Lower lobe of right lung (tissue), 2 donors: ENCODE measurements around the gene APCDD1L. TPM values are rescaled to one million over a fixed set of nuclear protein-coding genes. Genes with fewer than 3 reads are reported as not detected.
A peak's percentile ranks its signal among the peaks of the same experiment; 100 is the strongest.

Experiments used
- ATAC-seq, 2 donors: fragments of 200-7000 bp; cut with Tn5 transposase; one replicate each; pipeline ENCODE4 v1.9.1; 2020 to 2022; ENCODE audit warnings: mild to moderate bottlenecking in 2 of 2, moderate library complexity in 2 of 2
- DNase-seq: peaks from one replicate; pipeline ENCODE4 v3.0.0-alpha.2; 2020
- H3K27ac ChIP-seq: fragments of 200-600 bp; one replicate; pipeline ENCODE4 v1.8.0; 2022
- H3K27me3 ChIP-seq: fragments of 200-600 bp; one replicate; pipeline ENCODE4 v1.8.0; 2022; ENCODE audit warnings: low read depth
- H3K36me3 ChIP-seq: fragments of 200-600 bp; one replicate; pipeline ENCODE4 v1.8.0; 2022; ENCODE audit warnings: mild to moderate bottlenecking
- H3K4me1 ChIP-seq: fragments of 200-600 bp; one replicate; pipeline ENCODE4 v1.8.0; 2022
- H3K4me3 ChIP-seq: fragments of 200-600 bp; one replicate; pipeline ENCODE4 v1.8.0; 2022; ENCODE audit warnings: mild to moderate bottlenecking
- H3K9me3 ChIP-seq: fragments of 200-600 bp; one replicate; pipeline ENCODE4 v1.8.0; 2022
- CTCF ChIP-seq: fragments of 200-600 bp; IDR thresholded peaks from one replicate; pipeline ENCODE4 v1.8.0; 2022; ENCODE audit warnings: antibody characterized with exemption, mild to moderate bottlenecking
- intact Hi-C: fragments of 100-400 bp; cut with DNase I; formaldehyde crosslinking; loops from one replicate; pipeline ENCODE4 v1.11.0; 2022
- total RNA-seq: library from RNA; stranded (reverse); fragmentation: NEBNext Ultra II Directional; extraction: Animal tissue kit (Norgen Biotek cat#: 25700); gene quantifications from one replicate; pipeline ENCODE4 v1.2.1, GENCODE V29; 2021
- donor health status: DM: no; HTN: yes; CAD: no; lungs with severe emphysema.

Gene APCDD1L
- total RNA-seq, 1 donor from 2014 or later: not detected

- Histone ChIP-seq H3K36me3 (peaks cover 51% of the 10 kb centered on the region), H3K4me1 (no peaks in the 10 kb centered on the region), H3K27me3 (no peaks in the 10 kb centered on the region), H3K4me3 (no peak overlapping the region), H3K27ac (no peak overlapping the region), H3K9me3 (no peaks in the 10 kb centered on the region)
- ATAC-seq: no peak
- no peak for TF ChIP-seq CTCF
- DNase-seq: no peak
- intact Hi-C loops: loop anchor here (10.0 kb wide), 1 partner anchor 215 kb away; no protein-coding TSS in a partner anchor
These were observed 65.4 kb downstream of the APCDD1L start for GRCh38 chr20:58449681-58450221.

- Histone ChIP-seq H3K4me1 (no peaks in the 10 kb centered on the region), H3K27ac (no peak overlapping the region), H3K27me3 (no peaks in the 10 kb centered on the region), H3K36me3 (peaks cover 59% of the 10 kb centered on the region), H3K4me3 (no peak overlapping the region), H3K9me3 (no peaks in the 10 kb centered on the region)
- DNase-seq: no peak
- intact Hi-C loops: no loop called here
- TF ChIP-seq CTCF: no peak
- ATAC-seq: no peak
These were observed 66.2 kb downstream of the APCDD1L start for GRCh38 chr20:58448958-58449357.

- H3K36me3 ChIP-seq: peaks cover 66% of the 10 kb centered on the region
- no peaks in the 10 kb centered on the region for H3K27me3 ChIP-seq
- H3K4me1 ChIP-seq: no peaks in the 10 kb centered on the region
- H3K27ac ChIP-seq: no peak overlapping the region
- DNase-seq: no peak
- no peaks in the 10 kb centered on the region for H3K9me3 ChIP-seq
- TF ChIP-seq CTCF: peak; percentile 59
- peak; percentile 73 to 86 for ATAC-seq
- intact Hi-C loops: no loop called here
- no peak overlapping the region for H3K4me3 ChIP-seq
These were observed 67.4 kb downstream of the APCDD1L start for GRCh38 chr20:58447511-58448391.

- no peak overlapping the region for H3K27ac ChIP-seq
- intact Hi-C loops: no loop called here
- H3K27me3 ChIP-seq: no peaks in the 10 kb centered on the region
- H3K4me1 ChIP-seq: no peaks in the 10 kb centered on the region
- DNase-seq (no peak), ATAC-seq (peak in 1 of 2 donors; percentile 62)
- TF ChIP-seq CTCF: no peak
- peaks cover 72% of the 10 kb centered on the region for H3K36me3 ChIP-seq
- no peaks in the 10 kb centered on the region for H3K9me3 ChIP-seq
- no peak overlapping the region for H3K4me3 ChIP-seq
These were observed 68.3 kb downstream of the APCDD1L start for GRCh38 chr20:58446960-58447265.

GRCh38 chr20:58446264-58446959, 68.8 kb downstream of the APCDD1L start:
- intact Hi-C loops: no loop called here
- no peaks in the 10 kb centered on the region for H3K9me3 ChIP-seq
- no peaks in the 10 kb centered on the region for H3K4me1 ChIP-seq
- no peaks in the 10 kb centered on the region for H3K27me3 ChIP-seq
- DNase-seq (no peak), ATAC-seq (peak in 1 of 2 donors; percentile 42)
- no peak overlapping the region for H3K27ac ChIP-seq
- peaks cover 76% of the 10 kb centered on the region for H3K36me3 ChIP-seq
- TF ChIP-seq CTCF: no peak
- no peak overlapping the region for H3K4me3 ChIP-seq
